A549 (cell line): ENCODE data around the gene ARHGAP22. TPM values are rescaled to one million over a fixed set of nuclear protein-coding genes. Genes with fewer than 3 reads are reported as not detected.

ENCODE experiments used
- ATAC-seq, 2 experiments: fragments of 200-7000 bp in 1 of 2; fragments of >200 bp in 1 of 2; cut with Nextera tagmentation in 1 of 2; cut with Tn5 transposase in 1 of 2; 3 replicates each; pipeline versions ENCODE4 v1.8.0 to v1.9.1; 2018 to 2020; ENCODE audit warnings: mild to moderate bottlenecking in 1 of 2, moderate library complexity in 1 of 2
- CTCF ChIA-PET: fragments of 300-600 bp; sonication (Branson Sonifier 250); formaldehyde crosslinking; extraction: SDS; loops from one replicate; lab custom pipeline; 2021; ENCODE audit warnings: antibody characterized with exemption, inconsistent platforms; lab: Yijun Ruan, JAX
- POLR2A ChIA-PET: fragments of 350-600 bp; formaldehyde crosslinking; extraction: SDS; loops from one replicate; lab custom pipeline; 2021; ENCODE audit warnings: antibody characterized with exemption, inconsistent platforms; lab: Yijun Ruan, JAX
- DNase-seq, 2 experiments: peaks; one replicate each; pipeline versions ENCODE4 v3.0.0 to v3.0.0-alpha.2; 2011 to 2016; ENCODE audit warnings: low read depth in 1 of 2, low spot score in 1 of 2
- FAIRE-seq: peaks from 2 replicates; lab custom pipeline; 2011; peaks lifted over from hg19 to GRCh38; lab: Jason Lieb, UNC
- H3K27ac ChIP-seq, 2 experiments: fragments of >200 bp; sonication (Bioruptor Twin); formaldehyde crosslinking; 3 replicates each; pipeline ENCODE4 v1.5.1; 2016 to 2017
- H3K4me1 ChIP-seq: fragments of >200 bp; sonication (Bioruptor Twin); formaldehyde crosslinking; 3 replicates; pipeline ENCODE4 v1.6.1; 2016
- H3K4me2 ChIP-seq: fragments of >200 bp; sonication (Bioruptor Twin); formaldehyde crosslinking; 3 replicates; pipeline ENCODE4 v1.6.1; 2016
- H3K4me3 ChIP-seq: fragments of >200 bp; sonication (Bioruptor Twin); formaldehyde crosslinking; 3 replicates; pipeline ENCODE4 v1.5.1; 2016
- H3K9me3 ChIP-seq: fragments of >200 bp; sonication (Bioruptor Twin); formaldehyde crosslinking; 3 replicates; pipeline ENCODE4 v1.6.1; 2016
- FOSB ChIP-seq: fragments of 250-450 bp; sonication (Bioruptor Pico); IDR thresholded peaks from 2 replicates; pipeline ENCODE4 v1.5.0; 2020; ENCODE audit warnings: mild to moderate bottlenecking, moderate library complexity
- HDAC2 ChIP-seq: fragments of 200-600 bp; sonication (generic); IDR thresholded peaks from 2 replicates; pipeline ENCODE4 v1.6.1; 2016
- KDM1A ChIP-seq: fragments of 200-600 bp; sonication (generic); IDR thresholded peaks from 2 replicates; pipeline ENCODE4 v1.6.1; 2016; ENCODE audit warnings: low read depth, mild to moderate bottlenecking
- NFE2L2 ChIP-seq: fragments of 150-350 bp; conservative IDR thresholded peaks from 2 replicates; pipeline ENCODE4 v1.6.1; 2014; ENCODE audit warnings: low read length
- PHF8 ChIP-seq: fragments of 200-600 bp; sonication (generic); IDR thresholded peaks from 2 replicates; pipeline ENCODE4 v1.6.1; 2016; ENCODE audit warnings: low read depth, mild to moderate bottlenecking, antibody characterized with exemption, moderate library complexity, borderline replicate concordance
- RFX5 ChIP-seq: fragments of 450-650 bp; IDR thresholded peaks from 2 replicates; pipeline ENCODE4 v1.7.1; 2014; ENCODE audit warnings: antibody characterized with exemption, mild to moderate bottlenecking, moderate library complexity
- TP53 ChIP-seq: fragments of 250-450 bp; sonication (Bioruptor Pico); IDR thresholded peaks from 2 replicates; pipeline ENCODE4 v1.5.0; 2021; ENCODE audit warnings: mild to moderate bottlenecking, moderate library complexity
- ZFP36 ChIP-seq: fragments of 450-650 bp; IDR thresholded peaks from 2 replicates; pipeline ENCODE4 v1.6.1; 2014; ENCODE audit warnings: borderline replicate concordance; ENCODE audit not compliant: partially characterized antibody
- ZNF302 ChIP-seq: fragments of 250-450 bp; sonication (Bioruptor Pico); IDR thresholded peaks from 2 replicates; pipeline ENCODE4 v1.9.0; 2021; ENCODE audit warnings: inconsistent platforms, mild to moderate bottlenecking, moderate library complexity
- WGBS: methylation state at CpG from one replicate; pipeline ENCODE4 v1.1.6; 2017; ENCODE audit errors: missing lambda C conversion rate; 5-methylcytosine and 5-hydroxymethylcytosine counted together
- polyA plus RNA-seq, 4 experiments: library from polyadenylated mRNA; depleted of rRNA in 3 of 4; stranded (reverse); fragments of >200 nt; fragmentation: RNase III in 1 of 4; extraction: RNeasy Plus Mini Kit Qiagen cat#74134 plus additional on column Dnase treatment in 1 of 4; gene quantifications; 2 replicates in 3 of 4; 3 replicates in 1 of 4; pipeline ENCODE4 v1.2.3, GENCODE V29; 2011 to 2017
- TF ChIP-seq, protein P1 (sequence below): fragments of >200 bp; sonication (Bioruptor Twin); formaldehyde crosslinking; IDR thresholded peaks from 2 replicates; pipeline ENCODE4 v1.6.1; 2016
- TF ChIP-seq, protein P2 (sequence below): fragments of 250-450 bp; sonication (Bioruptor Pico); IDR thresholded peaks from 2 replicates; pipeline ENCODE4 v1.5.0; 2020; ENCODE audit warnings: low read depth, mild to moderate bottlenecking, moderate library complexity
- TF ChIP-seq, protein P3 (sequence below): fragments of 150-350 bp; IDR thresholded peaks from 2 replicates; pipeline ENCODE4 v1.6.1; 2014; ENCODE audit warnings: low read depth, mild to moderate bottlenecking, low read length
- TF ChIP-seq, protein P4 (sequence below): IDR thresholded peaks from 2 replicates; pipeline ENCODE4 v1.6.1; 2012; ENCODE audit warnings: low read depth, borderline replicate concordance
- TF ChIP-seq, protein P5 (sequence below): fragments of 200-600 bp; sonication (generic); IDR thresholded peaks from 2 replicates; pipeline ENCODE4 v1.6.1; 2016; ENCODE audit warnings: antibody characterized with exemption, mild to moderate bottlenecking, moderate library complexity

Gene ARHGAP22
- polyA plus RNA-seq, 2 of the 4 experiments (the other 2 are of a cell fraction) = 1.9 to 3.2 TPM

DNA sequence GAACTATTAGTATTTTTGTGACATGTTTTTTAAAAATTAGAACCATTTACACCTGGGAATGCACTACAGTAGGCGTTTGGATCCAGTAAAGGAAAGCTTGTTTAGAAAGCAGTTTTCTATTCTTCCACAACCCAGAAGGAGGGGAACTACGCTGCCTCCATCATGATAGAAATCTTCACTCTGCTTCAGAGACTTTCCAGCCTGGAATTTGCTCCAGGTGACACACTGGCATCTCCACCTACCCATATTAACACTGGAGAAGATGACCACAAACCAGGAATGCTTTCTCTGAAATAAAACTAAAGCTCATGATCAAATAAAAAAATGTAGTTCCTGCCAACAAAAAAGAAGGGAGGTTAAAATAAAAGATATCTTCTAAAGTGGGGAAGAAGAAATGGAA is 66.3 kb downstream of the ARHGAP22 start:
- POLR2A ChIA-PET = no interaction called here
- 69% methylated on average over 2 of the region's 2 CpGs for WGBS
- H3K4me2 ChIP-seq = no peak overlapping the region
- H3K9me3 ChIP-seq = no peaks in the 10 kb centered on the region
- no peak overlapping the region for H3K27ac ChIP-seq
- no peak for FAIRE-seq
- ATAC-seq = no peak
- no peak for DNase-seq
- TF ChIP-seq, protein P1, sequence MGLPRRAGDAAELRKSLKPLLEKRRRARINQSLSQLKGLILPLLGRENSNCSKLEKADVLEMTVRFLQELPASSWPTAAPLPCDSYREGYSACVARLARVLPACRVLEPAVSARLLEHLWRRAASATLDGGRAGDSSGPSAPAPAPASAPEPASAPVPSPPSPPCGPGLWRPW = no peak
- TF ChIP-seq, protein P2, sequence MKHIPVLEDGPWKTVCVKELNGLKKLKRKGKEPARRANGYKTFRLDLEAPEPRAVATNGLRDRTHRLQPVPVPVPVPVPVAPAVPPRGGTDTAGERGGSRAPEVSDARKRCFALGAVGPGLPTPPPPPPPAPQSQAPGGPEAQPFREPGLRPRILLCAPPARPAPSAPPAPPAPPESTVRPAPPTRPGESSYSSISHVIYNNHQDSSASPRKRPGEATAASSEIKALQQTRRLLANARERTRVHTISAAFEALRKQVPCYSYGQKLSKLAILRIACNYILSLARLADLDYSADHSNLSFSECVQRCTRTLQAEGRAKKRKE (CRISPR knock-in tag) = no peak
- no peak for TF ChIP-seq PHF8
- TF ChIP-seq HDAC2 = no peak
- TF ChIP-seq TP53 (CRISPR knock-in tag) = no peak
- TF ChIP-seq, protein P3, sequence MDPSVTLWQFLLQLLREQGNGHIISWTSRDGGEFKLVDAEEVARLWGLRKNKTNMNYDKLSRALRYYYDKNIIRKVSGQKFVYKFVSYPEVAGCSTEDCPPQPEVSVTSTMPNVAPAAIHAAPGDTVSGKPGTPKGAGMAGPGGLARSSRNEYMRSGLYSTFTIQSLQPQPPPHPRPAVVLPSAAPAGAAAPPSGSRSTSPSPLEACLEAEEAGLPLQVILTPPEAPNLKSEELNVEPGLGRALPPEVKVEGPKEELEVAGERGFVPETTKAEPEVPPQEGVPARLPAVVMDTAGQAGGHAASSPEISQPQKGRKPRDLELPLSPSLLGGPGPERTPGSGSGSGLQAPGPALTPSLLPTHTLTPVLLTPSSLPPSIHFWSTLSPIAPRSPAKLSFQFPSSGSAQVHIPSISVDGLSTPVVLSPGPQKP = no peak
- TF ChIP-seq, protein P4, sequence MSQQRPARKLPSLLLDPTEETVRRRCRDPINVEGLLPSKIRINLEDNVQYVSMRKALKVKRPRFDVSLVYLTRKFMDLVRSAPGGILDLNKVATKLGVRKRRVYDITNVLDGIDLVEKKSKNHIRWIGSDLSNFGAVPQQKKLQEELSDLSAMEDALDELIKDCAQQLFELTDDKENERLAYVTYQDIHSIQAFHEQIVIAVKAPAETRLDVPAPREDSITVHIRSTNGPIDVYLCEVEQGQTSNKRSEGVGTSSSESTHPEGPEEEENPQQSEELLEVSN = no peak
- TF ChIP-seq ZFP36 = no peak
- no peak for TF ChIP-seq RFX5
- no peaks in the 10 kb centered on the region for H3K4me1 ChIP-seq
- H3K4me3 ChIP-seq = no peak overlapping the region
- CTCF ChIA-PET = interaction anchor here (0.9 to 3.0 kb wide), 7 partner anchors 8 to 175 kb away, joined by 3 to 16 read pairs (median 5); no protein-coding TSS in a partner anchor

DNA sequence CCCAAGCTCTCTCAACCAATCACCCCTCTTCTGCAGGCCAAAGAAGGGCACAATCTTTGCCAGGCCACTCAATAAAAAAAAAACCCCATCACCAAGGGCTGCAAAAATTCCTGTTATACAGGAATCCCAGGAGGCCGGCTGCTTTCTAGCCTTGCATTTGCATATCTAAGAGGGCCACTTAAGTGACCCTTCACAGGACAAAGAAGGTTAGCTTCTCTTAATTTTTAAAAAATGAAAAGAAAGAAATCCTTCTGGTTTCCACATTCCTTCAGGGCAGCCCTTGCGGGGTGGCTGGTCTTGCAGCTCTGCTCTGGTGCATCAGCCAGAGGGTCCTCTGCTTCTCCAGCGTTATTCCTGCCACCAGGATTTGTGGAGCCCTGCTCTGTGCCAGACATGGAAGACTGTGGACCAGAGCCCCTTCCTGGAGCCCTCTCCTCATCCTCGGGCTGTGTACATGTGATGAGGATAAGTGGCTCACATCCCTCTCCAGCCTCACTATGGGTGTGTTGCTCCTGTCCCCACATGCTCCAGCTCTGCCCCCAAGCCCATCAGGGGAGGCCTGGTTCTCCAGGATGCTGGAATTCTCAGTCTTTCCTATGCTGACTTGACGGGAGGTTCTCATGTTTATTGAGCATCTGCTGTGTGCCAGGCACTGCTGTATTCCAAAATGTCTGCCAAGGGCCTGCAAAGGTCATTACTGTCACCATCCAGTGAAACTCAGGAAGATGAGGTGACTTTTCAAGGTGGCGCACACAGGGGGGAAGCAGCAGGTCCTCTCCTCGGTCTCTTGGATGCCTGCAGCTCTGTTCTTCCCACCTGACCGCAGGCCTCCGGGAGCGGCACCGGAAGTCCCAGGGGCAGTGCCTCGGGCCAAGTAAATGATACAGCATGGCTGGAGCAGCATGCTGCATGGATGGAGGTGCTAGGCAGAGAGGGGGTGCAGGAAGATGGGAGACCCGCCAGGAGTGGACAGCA is 67.7 kb downstream of the ARHGAP22 start:
- POLR2A ChIA-PET = no interaction called here
- no peak for ATAC-seq
- H3K9me3 ChIP-seq = no peaks in the 10 kb centered on the region
- 79% methylated on average over 7 of the region's 13 CpGs for WGBS
- TF ChIP-seq FOSB (CRISPR knock-in tag) (no peak), ZNF302 (CRISPR knock-in tag) (no peak), NFE2L2 (no peak), KDM1A (no peak), TP53 (CRISPR knock-in tag) (no peak)
- TF ChIP-seq, protein P5, sequence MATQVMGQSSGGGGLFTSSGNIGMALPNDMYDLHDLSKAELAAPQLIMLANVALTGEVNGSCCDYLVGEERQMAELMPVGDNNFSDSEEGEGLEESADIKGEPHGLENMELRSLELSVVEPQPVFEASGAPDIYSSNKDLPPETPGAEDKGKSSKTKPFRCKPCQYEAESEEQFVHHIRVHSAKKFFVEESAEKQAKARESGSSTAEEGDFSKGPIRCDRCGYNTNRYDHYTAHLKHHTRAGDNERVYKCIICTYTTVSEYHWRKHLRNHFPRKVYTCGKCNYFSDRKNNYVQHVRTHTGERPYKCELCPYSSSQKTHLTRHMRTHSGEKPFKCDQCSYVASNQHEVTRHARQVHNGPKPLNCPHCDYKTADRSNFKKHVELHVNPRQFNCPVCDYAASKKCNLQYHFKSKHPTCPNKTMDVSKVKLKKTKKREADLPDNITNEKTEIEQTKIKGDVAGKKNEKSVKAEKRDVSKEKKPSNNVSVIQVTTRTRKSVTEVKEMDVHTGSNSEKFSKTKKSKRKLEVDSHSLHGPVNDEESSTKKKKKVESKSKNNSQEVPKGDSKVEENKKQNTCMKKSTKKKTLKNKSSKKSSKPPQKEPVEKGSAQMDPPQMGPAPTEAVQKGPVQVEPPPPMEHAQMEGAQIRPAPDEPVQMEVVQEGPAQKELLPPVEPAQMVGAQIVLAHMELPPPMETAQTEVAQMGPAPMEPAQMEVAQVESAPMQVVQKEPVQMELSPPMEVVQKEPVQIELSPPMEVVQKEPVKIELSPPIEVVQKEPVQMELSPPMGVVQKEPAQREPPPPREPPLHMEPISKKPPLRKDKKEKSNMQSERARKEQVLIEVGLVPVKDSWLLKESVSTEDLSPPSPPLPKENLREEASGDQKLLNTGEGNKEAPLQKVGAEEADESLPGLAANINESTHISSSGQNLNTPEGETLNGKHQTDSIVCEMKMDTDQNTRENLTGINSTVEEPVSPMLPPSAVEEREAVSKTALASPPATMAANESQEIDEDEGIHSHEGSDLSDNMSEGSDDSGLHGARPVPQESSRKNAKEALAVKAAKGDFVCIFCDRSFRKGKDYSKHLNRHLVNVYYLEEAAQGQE = no peak
- no peak overlapping the region for H3K4me3 ChIP-seq
- no peak for FAIRE-seq
- H3K4me2 ChIP-seq = no peak overlapping the region
- CTCF ChIA-PET = interaction anchor here (0.6 to 3.0 kb wide), 12 partner anchors 10 to 1067 kb away, joined by 3 to 16 read pairs (median 4); no protein-coding TSS in a partner anchor
- no peak overlapping the region for H3K27ac ChIP-seq
- DNase-seq = no peak
- H3K4me1 ChIP-seq = no peaks in the 10 kb centered on the region
